Tibial nerve (tissue), 4 donors: ENCODE results near the gene DUOX2.
"Not testable (repeated sequence)": the region's sequence is repeated elsewhere in the genome, so short reads cannot be mapped to it uniquely, and the experiment has no call there.

Experiments
- CTCF ChIP-seq, 5 experiments: fragments of 200-600 bp in 3 of 5; fragments of 450-650 bp in 2 of 5; sonication (generic) in 3 of 5; IDR thresholded peaks; one replicate each; pipeline ENCODE4 v1.5.1; 2016 to 2019; ENCODE audit warnings: antibody characterized with exemption in 5 of 5, mild to moderate bottlenecking in 3 of 5, moderate library complexity in 2 of 5
- EP300 ChIP-seq, 2 donors: sonication (generic); formaldehyde crosslinking; IDR thresholded peaks; one replicate each; pipeline ENCODE4 v1.6.1; 2017; ENCODE audit warnings: antibody characterized with exemption in 2 of 2, mild to moderate bottlenecking in 1 of 2
- POLR2A ChIP-seq, 2 donors: fragments of 450-650 bp; IDR thresholded peaks; one replicate each; pipeline ENCODE4 v1.6.1; 2017; ENCODE audit warnings: antibody characterized with exemption in 2 of 2, mild to moderate bottlenecking in 2 of 2, moderate library complexity in 2 of 2

GRCh38 chr15:45073602-45074001, 40.4 kb downstream of the DUOX2 start:
- TF ChIP-seq POLR2A, CTCF, EP300 (IDR thresholded peaks at IDR 0.05): not testable (repeated sequence)
